ENCODE data around the gene PRPF6.

- no peak for TF ChIP-seq CTCF (IDR thresholded peaks at IDR 0.05)
- TF ChIP-seq EZH2 (IDR thresholded peaks at IDR 0.05; ENCODE audit: borderline replicate concordance, insufficient read depth, low read depth, low read length, poor library complexity, severe bottlenecking) = no peak
These were observed 81.3 kb downstream of the PRPF6 start for GRCh38 chr20:64062276-64062595.
